NCI-H748 treated with DMSO at 0.1 percent for 48 hours (cell line): ENCODE data around the gene ANP32D.
"Not testable (repeated sequence)": the region's sequence is repeated elsewhere in the genome, so short reads cannot be mapped to it uniquely, and the experiment has no call there.

ENCODE experiments used
- DNase-seq: peaks from one replicate; lab custom pipeline; 2025; lab: John Stamatoyannopoulos, UW

The ANP32D gene

DNA sequence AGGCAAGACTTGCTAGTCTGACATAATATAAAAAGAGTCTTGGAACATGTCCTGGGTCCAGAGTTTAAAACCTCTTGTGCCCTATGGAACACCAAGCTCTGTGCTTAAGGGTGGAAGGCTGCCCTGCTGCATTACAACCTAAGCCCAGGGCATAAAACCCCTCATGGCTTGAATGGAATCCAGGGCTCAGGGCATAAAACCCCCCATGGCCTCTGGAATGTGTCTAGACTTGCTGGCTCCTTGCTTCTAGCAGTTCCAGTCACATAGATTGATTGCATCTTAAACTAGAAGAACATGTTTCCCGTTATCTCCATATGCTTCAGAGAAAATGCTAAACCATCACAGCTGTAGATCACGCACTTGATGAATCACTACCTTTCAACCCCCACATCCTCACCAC lies 34.5 kb downstream of the ANP32D start:
- not testable (repeated sequence) for DNase-seq

DNA sequence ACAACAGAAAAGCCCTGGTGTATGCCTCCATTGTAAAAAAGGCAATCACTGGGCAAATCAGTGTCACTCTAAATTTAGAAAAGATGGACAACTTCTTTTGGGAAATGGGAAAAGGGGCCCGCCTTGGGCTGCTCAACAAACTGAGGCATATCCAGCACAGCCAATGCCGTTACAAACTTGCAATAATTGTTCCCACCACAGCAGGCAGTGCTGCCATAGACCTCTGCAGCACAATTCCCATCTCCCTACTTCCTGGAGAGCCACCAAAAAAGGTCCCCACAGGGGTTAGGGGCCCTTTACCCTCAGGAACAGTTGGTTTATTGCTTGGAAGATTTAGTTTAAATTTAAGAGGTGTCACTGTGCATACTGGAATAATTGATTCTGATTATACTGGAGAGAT lies 36.6 kb downstream of the ANP32D start:
- no peak for DNase-seq

DNA sequence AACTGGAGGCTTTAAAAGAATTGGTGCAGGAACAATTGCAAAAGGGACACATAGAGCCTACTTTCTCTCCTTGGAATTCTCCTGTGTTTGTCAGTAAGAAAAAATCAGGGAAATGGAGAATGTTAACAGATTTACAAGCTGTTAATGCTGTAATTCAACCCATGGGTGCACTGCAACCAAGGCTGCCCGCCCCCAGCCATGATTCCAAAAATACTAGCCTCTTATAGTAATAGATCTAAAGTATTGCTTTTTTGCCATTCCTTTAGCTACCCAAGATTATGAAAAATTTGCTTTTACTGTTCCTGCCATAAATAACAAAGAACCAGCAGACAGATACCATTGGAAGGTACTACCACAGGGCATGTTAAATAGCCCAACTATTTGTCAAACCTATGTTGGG lies 37.8 kb downstream of the ANP32D start:
- DNase-seq, result no peak

DNA sequence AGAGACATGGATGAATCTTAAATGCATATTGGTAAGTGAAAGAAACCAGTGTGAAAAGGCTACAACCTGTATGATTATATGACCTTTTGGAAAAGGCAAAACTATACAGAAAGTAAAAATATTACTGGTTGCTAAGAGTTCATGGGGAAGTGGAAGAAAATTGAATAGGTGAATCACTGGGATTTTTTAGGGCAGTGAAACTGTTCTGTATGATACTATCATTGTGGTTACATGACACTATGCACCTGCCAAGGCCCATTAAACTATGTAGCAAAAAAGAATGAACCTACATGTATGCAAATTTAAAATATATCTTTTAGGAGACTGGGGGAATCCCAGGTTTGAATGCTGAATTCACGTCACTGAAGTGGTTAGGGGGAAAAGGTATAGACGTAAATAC lies 40.5 kb downstream of the ANP32D start:
- DNase-seq, result no peak

DNA sequence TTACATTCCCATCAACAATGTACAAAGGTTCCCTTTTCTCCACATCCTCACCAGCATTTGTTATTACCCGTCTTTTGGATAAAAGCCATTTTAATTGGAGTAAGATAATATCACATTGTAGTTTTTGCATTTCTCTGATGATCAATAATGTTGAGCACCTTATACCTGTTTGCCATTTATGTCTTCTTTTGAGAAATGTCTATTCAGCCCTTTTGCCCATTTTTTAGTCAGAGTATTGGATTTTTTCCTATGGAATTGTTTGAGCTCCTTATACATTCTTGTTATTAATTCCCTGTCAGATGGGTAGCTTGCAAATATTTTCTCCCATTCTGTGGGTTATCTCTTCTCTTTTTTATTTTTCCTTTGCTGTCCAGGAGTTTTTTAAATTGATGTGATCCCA lies 42.4 kb downstream of the ANP32D start:
- no peak for DNase-seq

DNA sequence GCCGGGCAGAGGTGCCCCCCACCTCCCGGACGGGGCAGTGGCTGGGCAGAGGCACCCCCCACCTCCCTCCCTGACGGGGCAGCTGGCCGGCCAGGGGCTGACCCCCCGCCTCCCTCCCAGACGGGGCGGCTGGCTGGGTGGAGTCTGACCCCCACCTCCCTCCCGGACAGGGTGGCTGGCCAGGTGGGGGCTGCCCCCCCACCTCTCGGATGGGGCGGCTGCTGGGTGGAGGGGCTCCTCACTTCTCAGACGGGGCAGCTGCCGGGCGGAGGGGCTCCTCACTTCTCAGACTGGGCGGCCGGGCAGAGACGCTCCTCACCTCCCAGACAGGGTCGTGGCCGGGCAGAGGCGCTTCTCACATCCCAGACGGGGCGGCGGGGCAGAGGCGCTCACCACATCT lies 48.0 kb downstream of the ANP32D start:
- not testable (repeated sequence) for DNase-seq
